BLaER1 (cell line): ENCODE measurements around the gene UBASH3B.

Experiments used
- H3K27ac ChIP-seq: shearing (Covaris generic); formaldehyde crosslinking; 2 replicates; pipeline ENCODE4 v1.8.1; 2022
- H3K27me3 ChIP-seq: shearing (Covaris generic); formaldehyde crosslinking; 2 replicates; pipeline ENCODE4 v1.8.1; 2022
- H3K36me3 ChIP-seq: shearing (Covaris generic); formaldehyde crosslinking; 2 replicates; pipeline ENCODE4 v1.8.1; 2022
- H3K4me1 ChIP-seq: shearing (Covaris generic); formaldehyde crosslinking; 2 replicates; pipeline ENCODE4 v1.8.1; 2022
- H3K4me2 ChIP-seq: shearing (Covaris generic); formaldehyde crosslinking; 2 replicates; pipeline ENCODE4 v1.8.1; 2022
- H3K4me3 ChIP-seq: shearing (Covaris generic); formaldehyde crosslinking; 2 replicates; pipeline ENCODE4 v1.8.1; 2022
- H3K9ac ChIP-seq: shearing (Covaris generic); formaldehyde crosslinking; 2 replicates; pipeline ENCODE4 v1.8.1; 2022
- H3K9me3 ChIP-seq: shearing (Covaris generic); formaldehyde crosslinking; 2 replicates; pipeline ENCODE4 v1.8.1; 2022
- H4K20me1 ChIP-seq: shearing (Covaris generic); formaldehyde crosslinking; 2 replicates; pipeline ENCODE4 v1.8.1; 2022
- Cebpa-rat ChIP-seq: shearing (Covaris generic); IDR thresholded peaks from 2 replicates; pipeline ENCODE4 v1.8.1; 2022

The UBASH3B gene

GRCh38 chr11:122811721-122812120 is 156.2 kb downstream of the UBASH3B start:
- no peak overlapping the region for H3K4me2 ChIP-seq
- H3K4me3 ChIP-seq = no peak overlapping the region
- H4K20me1 ChIP-seq = peaks cover 87% of the 10 kb centered on the region
- H3K36me3 ChIP-seq = peaks cover 61% of the 10 kb centered on the region
- H3K9ac ChIP-seq = no peak overlapping the region
- H3K27ac ChIP-seq = no peak overlapping the region
- no peak for TF ChIP-seq Cebpa-rat
- H3K9me3 ChIP-seq = no peaks in the 10 kb centered on the region
- H3K4me1 ChIP-seq = peaks cover 85% of the 10 kb centered on the region
- H3K27me3 ChIP-seq = no peaks in the 10 kb centered on the region

DNA sequence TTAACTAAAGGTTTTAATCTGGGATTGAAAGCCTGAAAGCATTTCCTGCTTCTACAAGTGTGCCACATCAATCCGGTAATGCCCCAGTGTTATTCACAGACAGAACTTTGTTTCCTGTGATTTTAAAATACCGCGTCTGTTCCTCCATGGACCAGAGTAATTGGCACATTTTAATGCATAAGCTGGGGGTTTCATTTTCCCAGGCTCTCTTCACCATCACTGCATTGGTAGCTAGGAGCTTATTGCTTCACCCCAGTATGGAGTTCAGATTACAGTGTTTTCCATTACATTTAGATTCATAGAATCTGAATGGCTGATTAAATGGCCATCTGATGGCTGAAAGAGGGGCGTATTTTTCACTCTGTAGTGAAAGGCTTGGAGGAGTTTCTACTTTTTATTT is 157.1 kb downstream of the UBASH3B start:
- Histone ChIP-seq H3K4me2 (no peak overlapping the region), H3K9me3 (no peaks in the 10 kb centered on the region), H3K9ac (no peak overlapping the region), H4K20me1 (peaks cover 78% of the 10 kb centered on the region), H3K36me3 (peaks cover 52% of the 10 kb centered on the region), H3K4me1 (peaks cover 84% of the 10 kb centered on the region), H3K27me3 (no peaks in the 10 kb centered on the region), H3K27ac (no peak overlapping the region), H3K4me3 (no peak overlapping the region)
- TF ChIP-seq Cebpa-rat = no peak

DNA sequence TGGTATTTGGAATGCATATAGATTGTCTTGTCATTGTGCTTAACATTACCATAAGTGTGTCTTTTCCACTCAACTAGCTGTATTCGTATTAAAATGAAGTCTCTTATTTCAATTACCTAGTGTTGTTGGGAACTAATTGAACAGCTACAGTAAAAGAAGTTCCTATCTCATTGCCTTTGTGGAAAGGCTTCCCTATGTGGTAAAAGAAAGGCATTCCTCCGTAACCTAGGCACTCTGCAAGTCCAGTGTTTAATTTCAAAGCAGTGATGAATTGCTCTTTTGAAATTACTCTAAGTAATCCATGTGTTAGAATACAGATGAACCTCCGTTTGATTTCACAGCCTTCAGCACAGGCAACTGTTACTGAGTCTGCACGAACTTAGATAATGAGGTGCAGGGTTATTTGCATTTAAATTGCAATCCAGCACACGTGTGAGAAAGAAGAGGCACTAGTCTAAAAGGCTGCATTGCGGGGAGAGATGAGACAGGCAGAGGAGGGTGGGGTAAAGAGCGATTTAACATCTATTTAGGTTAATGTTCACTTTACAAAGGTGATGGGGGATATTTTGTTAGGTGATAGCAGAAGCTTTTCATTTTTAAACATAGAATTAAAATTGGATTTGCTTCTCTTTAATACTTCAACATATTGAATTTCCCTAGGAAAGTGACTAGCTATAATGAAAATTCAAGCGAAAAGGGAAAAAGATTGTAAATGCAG is 157.8 kb downstream of the UBASH3B start:
- peaks cover 77% of the 10 kb centered on the region for H3K4me1 ChIP-seq
- peaks cover 6% of the 10 kb centered on the region for H3K9me3 ChIP-seq
- H3K27ac ChIP-seq = no peak overlapping the region
- no peak overlapping the region for H3K9ac ChIP-seq
- H3K27me3 ChIP-seq = no peaks in the 10 kb centered on the region
- peaks cover 45% of the 10 kb centered on the region for H3K36me3 ChIP-seq
- H3K4me2 ChIP-seq = no peak overlapping the region
- H4K20me1 ChIP-seq = peaks cover 71% of the 10 kb centered on the region
- H3K4me3 ChIP-seq = no peak overlapping the region
- no peak for TF ChIP-seq Cebpa-rat

- Histone ChIP-seq H3K4me2 (no peak overlapping the region), H3K9ac (no peak overlapping the region), H3K9me3 (peaks cover 11% of the 10 kb centered on the region), H4K20me1 (peaks cover 65% of the 10 kb centered on the region), H3K27me3 (no peaks in the 10 kb centered on the region), H3K27ac (no peak overlapping the region), H3K4me3 (no peak overlapping the region), H3K4me1 (peaks cover 72% of the 10 kb centered on the region), H3K36me3 (peaks cover 40% of the 10 kb centered on the region)
- TF ChIP-seq Cebpa-rat = no peak
Measured at GRCh38 chr11:122813894-122814270, 158.4 kb downstream of the UBASH3B start.

GRCh38 chr11:122814401-122814800 is 158.9 kb downstream of the UBASH3B start:
- no peak overlapping the region for H3K27ac ChIP-seq
- H3K9me3 ChIP-seq = peaks cover 16% of the 10 kb centered on the region
- no peak overlapping the region for H3K4me2 ChIP-seq
- peaks cover 40% of the 10 kb centered on the region for H3K36me3 ChIP-seq
- H3K27me3 ChIP-seq = no peaks in the 10 kb centered on the region
- peaks cover 60% of the 10 kb centered on the region for H4K20me1 ChIP-seq
- no peak for TF ChIP-seq Cebpa-rat
- H3K4me1 ChIP-seq = peaks cover 67% of the 10 kb centered on the region
- no peak overlapping the region for H3K9ac ChIP-seq
- H3K4me3 ChIP-seq = no peak overlapping the region

- H3K9me3 ChIP-seq = peaks cover 30% of the 10 kb centered on the region
- peak overlapping the region; percentile 68 for H3K4me2 ChIP-seq
- no peaks in the 10 kb centered on the region for H3K27me3 ChIP-seq
- H3K9ac ChIP-seq = no peak overlapping the region
- H3K4me3 ChIP-seq = no peak overlapping the region
- no peak for TF ChIP-seq Cebpa-rat
- peaks cover 45% of the 10 kb centered on the region; the same call in 1 of the 2 replicates for H4K20me1 ChIP-seq
- no peak overlapping the region for H3K27ac ChIP-seq
- peaks cover 31% of the 10 kb centered on the region for H3K36me3 ChIP-seq
- H3K4me1 ChIP-seq = peaks cover 52% of the 10 kb centered on the region
Measured at GRCh38 chr11:122815900-122816299, 160.4 kb downstream of the UBASH3B start.

GRCh38 chr11:122816761-122817520 is 161.4 kb downstream of the UBASH3B start:
- H3K4me2 ChIP-seq = peak overlapping the region; percentile 68
- peak overlapping the region; percentile 42; the same call in 1 of the 2 replicates for H3K27ac ChIP-seq
- peaks cover 41% of the 10 kb centered on the region for H3K4me1 ChIP-seq
- H3K9me3 ChIP-seq = peaks cover 39% of the 10 kb centered on the region
- H3K4me3 ChIP-seq = no peak overlapping the region
- peaks cover 21% of the 10 kb centered on the region for H3K36me3 ChIP-seq
- no peaks in the 10 kb centered on the region for H3K27me3 ChIP-seq
- H3K9ac ChIP-seq = peak overlapping the region; percentile 30; the same call in 1 of the 2 replicates
- H4K20me1 ChIP-seq = peaks cover 35% of the 10 kb centered on the region; the same call in 1 of the 2 replicates
- no peak for TF ChIP-seq Cebpa-rat

- Histone ChIP-seq H3K4me1 (peaks cover 24% of the 10 kb centered on the region), H3K9ac (no peak overlapping the region), H3K36me3 (peaks cover 23% of the 10 kb centered on the region; the same call in 1 of the 2 replicates), H3K4me3 (no peak overlapping the region), H3K27ac (no peak overlapping the region), H3K27me3 (no peaks in the 10 kb centered on the region), H3K9me3 (peaks cover 66% of the 10 kb centered on the region), H4K20me1 (0 out of 2 replicates have a peak, but pooled peaks cover 4% of the 10 kb centered on the region), H3K4me2 (no peak overlapping the region)
- TF ChIP-seq Cebpa-rat = no peak
Measured at GRCh38 chr11:122820158-122820557, 164.6 kb downstream of the UBASH3B start.

- no peak for TF ChIP-seq Cebpa-rat
- Histone ChIP-seq H4K20me1 (no peaks in the 10 kb centered on the region), H3K4me3 (no peak overlapping the region), H3K4me2 (no peak overlapping the region), H3K27ac (no peak overlapping the region), H3K9me3 (peaks cover 74% of the 10 kb centered on the region), H3K27me3 (no peaks in the 10 kb centered on the region), H3K36me3 (peaks cover 23% of the 10 kb centered on the region; the same call in 1 of the 2 replicates), H3K9ac (no peak overlapping the region), H3K4me1 (peaks cover 14% of the 10 kb centered on the region)
Measured at GRCh38 chr11:122821169-122821568, 165.6 kb downstream of the UBASH3B start.

DNA sequence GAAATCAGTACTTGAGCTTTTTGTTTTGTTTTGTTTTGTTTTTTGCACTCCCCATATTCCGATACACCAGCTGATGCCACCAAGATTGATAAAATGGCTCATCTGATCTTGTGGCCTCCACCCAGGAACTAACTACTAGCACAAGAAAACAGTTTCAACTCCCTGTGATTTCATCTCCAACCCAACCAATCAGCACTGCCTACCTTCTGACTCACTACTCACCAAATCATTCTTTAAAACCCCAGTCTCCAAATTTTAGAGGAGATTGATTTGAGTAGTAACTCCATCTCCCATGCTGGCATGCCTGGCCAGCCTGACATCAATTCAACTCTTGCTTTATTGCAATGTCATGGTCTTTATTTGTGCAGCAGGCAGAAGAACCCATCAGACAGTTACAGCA is 166.7 kb downstream of the UBASH3B start:
- Histone ChIP-seq H3K9ac (no peak overlapping the region), H3K4me2 (no peak overlapping the region), H3K27ac (no peak overlapping the region), H4K20me1 (no peaks in the 10 kb centered on the region), H3K4me3 (no peak overlapping the region), H3K4me1 (peaks cover 4% of the 10 kb centered on the region), H3K9me3 (peaks cover 77% of the 10 kb centered on the region), H3K27me3 (no peaks in the 10 kb centered on the region), H3K36me3 (peaks cover 23% of the 10 kb centered on the region; the same call in 1 of the 2 replicates)
- TF ChIP-seq Cebpa-rat = no peak
